BJ (cell line): ENCODE data around the gene PLA2G6. TPM values are rescaled to one million over a fixed set of nuclear protein-coding genes. Genes with fewer than 3 reads are reported as not detected.

ENCODE experiments used
- CTCF ChIA-PET: fragments of 350-600 bp; formaldehyde crosslinking; extraction: SDS; loops from one replicate; lab custom pipeline; 2021; ENCODE audit warnings: antibody characterized with exemption, inconsistent platforms; lab: Yijun Ruan, JAX
- POLR2A ChIA-PET: fragments of 300-600 bp; sonication (Branson Sonifier 250); formaldehyde crosslinking; extraction: SDS; loops from one replicate; lab custom pipeline; 2021; ENCODE audit warnings: antibody characterized with exemption; lab: Charles Lee
- DNase-seq: peaks from one replicate; pipeline ENCODE4 v3.0.0-alpha.2; 2011; ENCODE audit warnings: low read depth
- H3K27me3 ChIP-seq: 2 replicates; pipeline ENCODE4 v1.6.0; 2011; ENCODE audit warnings: low read length; ENCODE audit not compliant: control insufficient read depth, insufficient read depth
- H3K36me3 ChIP-seq: 2 replicates; pipeline ENCODE4 v1.5.1; 2011; ENCODE audit warnings: low read length; ENCODE audit not compliant: control insufficient read depth, insufficient read depth
- H3K4me3 ChIP-seq: 2 replicates; pipeline ENCODE4 v1.5.1; 2011; ENCODE audit warnings: low read depth, mild to moderate bottlenecking, control low read depth, low read length
- polyA plus RNA-seq: library from polyadenylated mRNA; depleted of rRNA; stranded (reverse); fragments of >200 nt; gene quantifications from 2 replicates; pipeline ENCODE4 v1.2.3, GENCODE V29; 2011
- TF ChIP-seq, protein P1 (sequence below): IDR thresholded peaks from 2 replicates; pipeline ENCODE4 v1.5.1; 2011; ENCODE audit warnings: low read depth, mild to moderate bottlenecking, control low read depth, inconsistent platforms, low read length, moderate library complexity; ENCODE audit not compliant: insufficient read depth

Gene PLA2G6
- polyA plus RNA-seq, 1 experiment: 14.9 TPM

DNA sequence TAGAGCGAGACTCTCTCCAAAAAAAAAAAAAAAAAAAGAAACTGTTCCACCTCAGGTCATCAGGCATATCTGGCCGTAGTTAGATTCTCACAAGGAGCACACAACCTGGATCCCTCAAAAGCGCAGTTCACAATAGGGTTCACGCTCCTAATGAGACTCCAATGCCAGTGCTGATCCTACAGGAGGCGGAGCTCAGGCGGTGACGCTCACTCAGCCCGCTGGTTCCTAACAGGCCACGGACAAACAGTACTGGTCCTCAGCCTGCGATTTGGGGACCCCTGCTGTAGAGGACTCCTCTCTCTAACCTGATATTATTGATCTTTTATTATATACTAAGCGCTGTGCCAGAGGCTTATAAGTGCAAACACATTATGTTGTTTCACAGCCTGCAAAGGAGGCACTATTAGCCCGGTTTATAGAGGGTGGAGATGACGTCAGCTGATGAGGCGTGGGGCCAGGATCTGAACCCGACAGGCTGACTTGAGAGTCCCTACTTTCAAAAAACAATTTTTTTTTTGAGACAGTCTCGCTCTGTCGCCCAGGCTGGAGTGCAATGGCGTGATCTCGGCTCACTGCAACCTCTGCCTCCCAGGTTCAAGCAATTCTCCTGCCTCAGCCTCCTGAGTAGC lies 15.3 kb upstream of the PLA2G6 start:
- Histone ChIP-seq H3K36me3 (no peaks in the 10 kb centered on the region), H3K4me3 (no peak overlapping the region), H3K27me3 (no peaks in the 10 kb centered on the region)
- no peak for DNase-seq
- ChIA-PET POLR2A (no interaction called here), CTCF (no interaction called here)
- TF ChIP-seq, protein P1, sequence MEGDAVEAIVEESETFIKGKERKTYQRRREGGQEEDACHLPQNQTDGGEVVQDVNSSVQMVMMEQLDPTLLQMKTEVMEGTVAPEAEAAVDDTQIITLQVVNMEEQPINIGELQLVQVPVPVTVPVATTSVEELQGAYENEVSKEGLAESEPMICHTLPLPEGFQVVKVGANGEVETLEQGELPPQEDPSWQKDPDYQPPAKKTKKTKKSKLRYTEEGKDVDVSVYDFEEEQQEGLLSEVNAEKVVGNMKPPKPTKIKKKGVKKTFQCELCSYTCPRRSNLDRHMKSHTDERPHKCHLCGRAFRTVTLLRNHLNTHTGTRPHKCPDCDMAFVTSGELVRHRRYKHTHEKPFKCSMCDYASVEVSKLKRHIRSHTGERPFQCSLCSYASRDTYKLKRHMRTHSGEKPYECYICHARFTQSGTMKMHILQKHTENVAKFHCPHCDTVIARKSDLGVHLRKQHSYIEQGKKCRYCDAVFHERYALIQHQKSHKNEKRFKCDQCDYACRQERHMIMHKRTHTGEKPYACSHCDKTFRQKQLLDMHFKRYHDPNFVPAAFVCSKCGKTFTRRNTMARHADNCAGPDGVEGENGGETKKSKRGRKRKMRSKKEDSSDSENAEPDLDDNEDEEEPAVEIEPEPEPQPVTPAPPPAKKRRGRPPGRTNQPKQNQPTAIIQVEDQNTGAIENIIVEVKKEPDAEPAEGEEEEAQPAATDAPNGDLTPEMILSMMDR: no peak

DNA sequence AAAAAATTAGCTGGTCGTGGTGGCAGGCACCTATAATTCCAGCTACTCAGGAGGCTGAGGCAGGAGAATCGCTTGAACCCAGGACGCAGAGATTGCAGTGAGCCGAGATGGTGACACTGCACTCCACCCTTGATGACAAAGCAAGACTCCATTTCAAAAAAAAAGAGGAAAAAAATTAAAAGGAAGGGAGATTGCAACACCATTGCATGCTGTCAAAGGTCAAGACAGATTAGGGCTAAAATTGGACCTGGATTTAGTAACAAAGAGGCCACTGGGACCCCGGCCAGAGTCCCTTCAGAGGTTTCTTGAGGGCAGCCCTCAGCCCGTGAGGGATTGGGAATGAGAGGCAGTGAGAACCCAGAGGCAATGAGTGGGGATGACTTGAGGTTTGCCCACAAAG lies 11.9 kb upstream of the PLA2G6 start:
- H3K4me3 ChIP-seq: no peak overlapping the region
- ChIA-PET CTCF (no interaction called here), POLR2A (no interaction called here)
- TF ChIP-seq, protein P1: no peak
- no peaks in the 10 kb centered on the region for H3K36me3 ChIP-seq
- DNase-seq: no peak
- no peaks in the 10 kb centered on the region for H3K27me3 ChIP-seq

DNA sequence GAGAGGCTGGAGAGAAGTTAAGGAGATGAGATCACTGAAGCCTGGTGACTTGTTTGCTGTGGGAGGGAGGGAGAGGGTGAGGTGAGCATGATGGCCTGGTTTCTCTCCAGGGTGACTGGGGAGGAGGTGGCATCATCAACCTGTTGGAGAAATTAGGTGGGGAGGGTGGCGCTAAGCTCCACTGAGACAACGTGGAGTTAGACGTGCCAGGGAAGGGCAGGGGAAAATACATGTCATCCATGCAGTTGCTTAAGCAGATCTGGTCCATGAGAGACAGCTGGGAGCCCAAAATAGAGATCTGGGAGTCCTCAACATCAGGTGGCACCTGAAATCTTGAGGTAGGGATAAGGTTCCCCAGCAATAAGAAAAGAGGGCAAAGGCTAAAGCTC lies 10.8 kb upstream of the PLA2G6 start:
- Histone ChIP-seq H3K27me3 (no peaks in the 10 kb centered on the region), H3K4me3 (no peak overlapping the region), H3K36me3 (no peaks in the 10 kb centered on the region)
- POLR2A ChIA-PET: no interaction called here
- CTCF ChIA-PET: interaction anchor here (1.5 kb wide), 1 partner anchor 78 kb away, joined by 5 read pairs; no protein-coding TSS in a partner anchor
- TF ChIP-seq, protein P1: no peak
- DNase-seq: no peak

DNA sequence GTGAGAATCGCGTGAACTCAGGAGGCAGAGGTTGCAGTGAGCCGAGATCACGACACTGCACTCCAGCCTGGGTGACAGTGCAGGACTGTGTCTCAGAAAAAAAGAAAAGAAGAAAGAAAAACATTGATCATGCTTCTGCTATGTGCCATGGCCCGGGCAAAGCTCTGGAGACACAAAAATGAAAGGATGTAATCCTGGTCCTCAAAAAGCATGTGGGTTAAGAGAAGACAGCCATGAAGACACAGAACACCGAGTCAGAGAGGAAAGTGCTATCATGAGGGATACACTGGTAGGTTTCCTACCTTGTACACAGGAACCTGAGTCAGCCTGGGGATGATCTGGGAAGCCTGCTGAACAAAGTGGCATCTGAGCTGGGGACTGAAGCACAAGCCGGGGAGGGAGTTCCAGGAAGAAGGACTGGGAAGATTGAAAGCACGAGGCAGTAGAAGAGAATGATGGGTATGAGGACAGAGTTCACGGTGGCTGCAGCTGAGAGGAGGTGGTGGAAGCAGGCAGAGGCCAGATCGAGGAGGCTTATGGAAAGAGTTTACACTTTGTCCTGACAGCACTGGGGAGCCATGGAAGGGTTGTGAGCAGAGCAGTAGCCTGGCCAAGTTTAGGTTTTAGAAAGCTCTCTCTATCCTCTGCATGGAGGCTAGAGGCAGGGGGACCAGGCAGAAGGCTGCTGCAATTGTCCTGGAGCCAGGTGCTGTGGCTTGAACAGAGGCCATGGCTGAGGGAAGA lies 10.3 kb upstream of the PLA2G6 start:
- TF ChIP-seq, protein P1: no peak
- CTCF ChIA-PET: interaction anchor here (1.0 to 1.5 kb wide), 2 partner anchors 14 to 78 kb away, joined by 3 to 5 read pairs; no protein-coding TSS in a partner anchor
- no peak for DNase-seq
- H3K36me3 ChIP-seq: no peaks in the 10 kb centered on the region
- H3K27me3 ChIP-seq: no peaks in the 10 kb centered on the region
- no peak overlapping the region for H3K4me3 ChIP-seq
- POLR2A ChIA-PET: no interaction called here

DNA sequence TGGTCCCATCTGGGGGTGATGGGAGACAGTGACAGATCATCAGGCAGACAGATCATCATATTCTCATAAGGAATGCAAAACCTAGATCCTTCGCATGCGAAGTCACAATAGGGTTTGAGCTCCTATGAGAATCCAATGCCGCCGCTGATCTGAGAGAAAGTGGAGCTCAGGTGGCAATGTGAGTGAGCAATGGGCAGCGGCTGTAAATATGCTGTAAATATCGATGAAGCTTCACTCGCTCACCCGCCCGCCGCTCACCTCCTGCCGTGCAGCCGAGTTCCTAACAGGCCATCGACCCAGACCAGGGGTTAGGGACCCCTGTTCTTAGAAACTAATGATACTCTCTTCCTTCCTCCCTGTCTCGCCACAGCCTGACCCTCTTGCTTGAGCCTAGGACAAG lies 9.4 kb upstream of the PLA2G6 start:
- Histone ChIP-seq H3K4me3 (no peak overlapping the region), H3K36me3 (no peaks in the 10 kb centered on the region), H3K27me3 (no peaks in the 10 kb centered on the region)
- DNase-seq: no peak
- ChIA-PET POLR2A (no interaction called here), CTCF (interaction anchor here (0.6 to 1.5 kb wide), 3 partner anchors 13 to 77 kb away, joined by 3 to 5 read pairs (median 3); no protein-coding TSS in a partner anchor)
- TF ChIP-seq, protein P1: no peak
